ENCODE measurements around the gene RGS4. TPM values are rescaled to one million over a fixed set of nuclear protein-coding genes. Genes with fewer than 3 reads are reported as not detected.

RGS4 gene
- total and polyA plus RNA-seq, 5 donors from 2014 or later = not detected

- H3K27ac ChIP-seq (ENCODE audit: insufficient read depth, low read length, poor library complexity, severe bottlenecking) = no peak overlapping the region
- H3K36me3 Mint-ChIP-seq = no peaks in the 10 kb centered on the region
- H3K36me3 ChIP-seq (ENCODE audit: control insufficient read depth, insufficient read depth, low read length) = no peaks in the 10 kb centered on the region
- no peaks in the 10 kb centered on the region for H3K9me3 ChIP-seq (ENCODE audit: control insufficient read depth in 2 of 2, low read length in 2 of 2)
- H3K27ac Mint-ChIP-seq = no peak overlapping the region
- H3K4me3 ChIP-seq (ENCODE audit: low read depth, low read length) = no peak overlapping the region
- no peaks in the 10 kb centered on the region for H3K4me1 Mint-ChIP-seq
- no peak overlapping the region for H3K4me3 Mint-ChIP-seq
- DNase-seq = no peak
- ATAC-seq (ENCODE audit: low read depth in 2 of 2) = no peak
- H3K27me3 Mint-ChIP-seq = peaks cover 2% of the 10 kb centered on the region
- peaks cover 0 to 3% (median 0%) of the 10 kb centered on the region in 7 donors for H3K9me3 Mint-ChIP-seq
- H3K4me1 ChIP-seq (ENCODE audit: control insufficient read depth, insufficient read depth, low read length, poor library complexity, severe bottlenecking) = no peaks in the 10 kb centered on the region
- peaks cover 1% of the 10 kb centered on the region for H3K27me3 ChIP-seq (ENCODE audit: control insufficient read depth, insufficient read depth, low read length)
Measured at GRCh38 chr1:163055531-163055930, 13.6 kb upstream of the RGS4 start.

DNA sequence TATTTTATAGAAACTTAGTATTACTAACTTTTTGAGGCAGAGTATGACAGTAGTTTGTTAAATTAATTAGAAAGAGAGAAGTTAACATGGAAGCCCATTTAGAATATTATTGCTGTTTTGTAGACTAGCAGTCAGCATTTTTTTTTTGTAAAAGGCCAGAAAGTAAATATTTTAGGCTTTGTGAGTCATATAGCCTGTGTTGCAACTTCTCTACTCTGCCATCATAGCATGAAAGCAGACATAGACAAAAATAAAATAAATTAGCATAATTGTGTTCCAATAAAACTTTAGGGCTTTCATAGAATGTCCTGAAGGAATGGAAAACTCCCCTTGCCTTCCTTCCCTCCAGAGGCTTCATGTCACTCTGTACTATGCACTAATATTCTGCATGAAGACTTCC is 12.3 kb upstream of the RGS4 start:
- Histone ChIP-seq H3K4me1 (ENCODE audit: control insufficient read depth, insufficient read depth, low read length, poor library complexity, severe bottlenecking) (no peaks in the 10 kb centered on the region), H3K4me3 (ENCODE audit: low read depth, low read length) (no peak overlapping the region), H3K27me3 (ENCODE audit: control insufficient read depth, insufficient read depth, low read length) (peaks cover 1% of the 10 kb centered on the region), H3K27ac (ENCODE audit: insufficient read depth, low read length, poor library complexity, severe bottlenecking) (no peak overlapping the region), H3K36me3 (ENCODE audit: control insufficient read depth, insufficient read depth, low read length) (no peaks in the 10 kb centered on the region), H3K9me3 (ENCODE audit: control insufficient read depth in 2 of 2, low read length in 2 of 2) (no peaks in the 10 kb centered on the region)
- peaks cover 4% of the 10 kb centered on the region for H3K27me3 Mint-ChIP-seq
- H3K27ac Mint-ChIP-seq = peak overlapping the region in 1 of 3 donors; percentile 35
- ATAC-seq (ENCODE audit: low read depth in 2 of 2) = no peak
- peaks cover 0 to 3% (median 0%) of the 10 kb centered on the region in 7 donors for H3K9me3 Mint-ChIP-seq
- H3K4me3 Mint-ChIP-seq = no peak overlapping the region
- H3K36me3 Mint-ChIP-seq = no peaks in the 10 kb centered on the region
- H3K4me1 Mint-ChIP-seq = no peaks in the 10 kb centered on the region
- no peak for DNase-seq

DNA sequence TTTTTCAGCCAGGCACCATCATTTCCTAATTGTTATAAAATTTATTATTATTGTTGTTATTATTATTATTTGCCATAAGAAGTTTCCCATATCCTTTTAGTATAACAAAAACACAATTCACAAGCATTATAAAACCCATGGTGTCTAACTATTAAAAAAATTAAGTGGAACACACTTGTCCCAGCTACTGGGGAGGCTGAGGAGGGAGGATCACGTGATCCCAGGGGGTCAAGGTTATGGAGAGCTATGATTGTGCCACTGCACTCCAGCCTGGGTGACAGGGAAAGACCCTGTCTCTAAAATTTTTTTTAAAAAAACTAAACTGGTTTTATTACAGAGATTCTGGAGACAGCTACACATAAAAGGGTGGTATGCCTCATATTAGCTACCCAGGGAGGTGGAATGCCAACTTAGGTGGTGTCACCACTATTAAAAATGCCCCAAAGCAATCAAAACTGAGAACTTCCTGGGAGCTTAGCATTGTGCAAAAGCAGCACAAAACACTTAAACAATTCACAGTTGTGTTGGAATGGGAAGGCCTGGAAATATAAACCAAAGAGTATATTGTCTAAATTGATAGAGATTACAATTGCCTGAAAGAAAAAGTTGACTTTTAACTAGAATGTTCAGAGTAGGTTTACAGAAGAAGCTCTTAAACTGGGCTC is 8.7 kb upstream of the RGS4 start:
- DNase-seq (no peak), ATAC-seq (ENCODE audit: low read depth in 2 of 2) (no peak)
- Mint-ChIP-seq H3K4me1 (no peaks in the 10 kb centered on the region), H3K4me3 (no peak overlapping the region), H3K36me3 (no peaks in the 10 kb centered on the region), H3K27ac (no peak overlapping the region), H3K27me3 (peaks cover 4% of the 10 kb centered on the region), H3K9me3 (no peaks in the 10 kb centered on the region)
- Histone ChIP-seq H3K36me3 (ENCODE audit: control insufficient read depth, insufficient read depth, low read length) (no peaks in the 10 kb centered on the region), H3K9me3 (ENCODE audit: control insufficient read depth in 2 of 2, low read length in 2 of 2) (no peaks in the 10 kb centered on the region), H3K4me1 (ENCODE audit: control insufficient read depth, insufficient read depth, low read length, poor library complexity, severe bottlenecking) (no peaks in the 10 kb centered on the region), H3K4me3 (ENCODE audit: low read depth, low read length) (no peak overlapping the region), H3K27ac (ENCODE audit: insufficient read depth, low read length, poor library complexity, severe bottlenecking) (no peak overlapping the region), H3K27me3 (ENCODE audit: control insufficient read depth, insufficient read depth, low read length) (no peaks in the 10 kb centered on the region)

GRCh38 chr1:163063143-163063542 is 6.0 kb upstream of the RGS4 start:
- Mint-ChIP-seq H3K27me3 (peaks cover 7% of the 10 kb centered on the region), H3K9me3 (peaks cover 0 to 1% (median 0%) of the 10 kb centered on the region in 7 donors), H3K4me3 (no peak overlapping the region), H3K36me3 (no peaks in the 10 kb centered on the region), H3K4me1 (no peaks in the 10 kb centered on the region), H3K27ac (no peak overlapping the region)
- ATAC-seq (ENCODE audit: low read depth in 2 of 2) (no peak), DNase-seq (no peak)
- Histone ChIP-seq H3K36me3 (ENCODE audit: control insufficient read depth, insufficient read depth, low read length) (no peaks in the 10 kb centered on the region), H3K4me3 (ENCODE audit: low read depth, low read length) (no peak overlapping the region), H3K27ac (ENCODE audit: insufficient read depth, low read length, poor library complexity, severe bottlenecking) (no peak overlapping the region), H3K27me3 (ENCODE audit: control insufficient read depth, insufficient read depth, low read length) (no peaks in the 10 kb centered on the region), H3K9me3 (ENCODE audit: control insufficient read depth in 2 of 2, low read length in 2 of 2) (no peaks in the 10 kb centered on the region), H3K4me1 (ENCODE audit: control insufficient read depth, insufficient read depth, low read length, poor library complexity, severe bottlenecking) (no peaks in the 10 kb centered on the region)

DNA sequence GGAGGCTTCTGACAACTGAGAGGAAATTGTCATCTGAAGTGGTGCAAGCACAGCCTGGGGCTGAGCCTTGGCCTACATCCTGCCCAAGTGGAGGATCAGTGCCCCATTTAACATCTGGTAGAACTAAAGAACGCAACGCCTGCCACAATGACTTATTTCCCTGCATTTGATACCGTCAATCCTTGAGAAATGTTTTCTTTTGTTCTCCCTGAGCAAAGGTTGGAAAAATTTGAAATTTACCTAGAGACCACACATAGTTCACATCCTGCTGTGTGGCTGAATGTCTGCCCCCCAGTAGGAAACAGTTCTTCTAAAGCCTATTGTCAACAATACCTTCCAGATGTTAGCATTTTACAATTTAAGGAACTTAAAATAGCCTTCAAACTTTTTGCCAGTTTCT is 5.6 kb upstream of the RGS4 start:
- DNase-seq (peak in 1 of 3 donors; percentile 2), ATAC-seq (ENCODE audit: low read depth in 2 of 2) (no peak)
- Mint-ChIP-seq H3K27me3 (peaks cover 12% of the 10 kb centered on the region), H3K27ac (no peak overlapping the region), H3K36me3 (no peaks in the 10 kb centered on the region), H3K9me3 (peaks cover 0 to 1% (median 0%) of the 10 kb centered on the region in 7 donors), H3K4me3 (no peak overlapping the region), H3K4me1 (no peaks in the 10 kb centered on the region)
- H3K27me3 ChIP-seq (ENCODE audit: control insufficient read depth, insufficient read depth, low read length) = no peaks in the 10 kb centered on the region
- no peaks in the 10 kb centered on the region for H3K36me3 ChIP-seq (ENCODE audit: control insufficient read depth, insufficient read depth, low read length)
- H3K9me3 ChIP-seq (ENCODE audit: control insufficient read depth in 2 of 2, low read length in 2 of 2) = no peaks in the 10 kb centered on the region
- H3K4me3 ChIP-seq (ENCODE audit: low read depth, low read length) = no peak overlapping the region
- no peaks in the 10 kb centered on the region for H3K4me1 ChIP-seq (ENCODE audit: control insufficient read depth, insufficient read depth, low read length, poor library complexity, severe bottlenecking)
- H3K27ac ChIP-seq (ENCODE audit: insufficient read depth, low read length, poor library complexity, severe bottlenecking) = no peak overlapping the region

DNA sequence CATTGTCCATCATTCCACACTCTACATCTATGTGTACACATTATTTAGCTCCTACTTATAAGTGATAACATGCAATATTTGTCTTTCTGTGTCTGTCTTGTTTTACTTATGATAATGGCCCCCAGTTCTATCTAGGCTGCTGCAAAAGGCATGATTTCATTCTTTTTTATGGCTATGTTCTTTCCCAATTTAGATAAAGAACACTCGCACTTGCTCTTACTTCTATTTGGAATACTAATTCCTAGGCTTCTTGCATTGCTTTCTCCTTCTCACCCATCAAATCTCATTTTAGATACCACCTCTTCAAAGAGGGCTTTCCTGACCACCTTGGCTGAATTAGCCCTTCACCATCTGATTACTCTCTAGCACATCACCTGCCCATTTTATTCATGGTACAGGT is 3.0 kb upstream of the RGS4 start:
- H3K9me3 Mint-ChIP-seq = peaks cover 0 to 1% (median 0%) of the 10 kb centered on the region in 7 donors
- Histone ChIP-seq H3K27me3 (ENCODE audit: control insufficient read depth, insufficient read depth, low read length) (peaks cover 11% of the 10 kb centered on the region), H3K4me1 (ENCODE audit: control insufficient read depth, insufficient read depth, low read length, poor library complexity, severe bottlenecking) (no peaks in the 10 kb centered on the region), H3K9me3 (ENCODE audit: control insufficient read depth in 2 of 2, low read length in 2 of 2) (no peaks in the 10 kb centered on the region), H3K4me3 (ENCODE audit: low read depth, low read length) (no peak overlapping the region), H3K27ac (ENCODE audit: insufficient read depth, low read length, poor library complexity, severe bottlenecking) (no peak overlapping the region), H3K36me3 (ENCODE audit: control insufficient read depth, insufficient read depth, low read length) (no peaks in the 10 kb centered on the region)
- H3K27ac Mint-ChIP-seq = no peak overlapping the region
- H3K36me3 Mint-ChIP-seq = no peaks in the 10 kb centered on the region
- ATAC-seq (ENCODE audit: low read depth in 2 of 2) (no peak), DNase-seq (no peak)
- no peaks in the 10 kb centered on the region for H3K4me1 Mint-ChIP-seq
- no peak overlapping the region for H3K4me3 Mint-ChIP-seq
- H3K27me3 Mint-ChIP-seq = peaks cover 16% of the 10 kb centered on the region

- Histone ChIP-seq H3K36me3 (ENCODE audit: control insufficient read depth, insufficient read depth, low read length) (no peaks in the 10 kb centered on the region), H3K27me3 (ENCODE audit: control insufficient read depth, insufficient read depth, low read length) (peaks cover 13% of the 10 kb centered on the region), H3K9me3 (ENCODE audit: control insufficient read depth in 2 of 2, low read length in 2 of 2) (no peaks in the 10 kb centered on the region), H3K4me3 (ENCODE audit: low read depth, low read length) (no peak overlapping the region), H3K4me1 (ENCODE audit: control insufficient read depth, insufficient read depth, low read length, poor library complexity, severe bottlenecking) (no peaks in the 10 kb centered on the region), H3K27ac (ENCODE audit: insufficient read depth, low read length, poor library complexity, severe bottlenecking) (no peak overlapping the region)
- peaks cover 17% of the 10 kb centered on the region for H3K27me3 Mint-ChIP-seq
- no peaks in the 10 kb centered on the region for H3K36me3 Mint-ChIP-seq
- no peak overlapping the region for H3K4me3 Mint-ChIP-seq
- H3K27ac Mint-ChIP-seq = no peak overlapping the region
- peaks cover 0 to 1% (median 0%) of the 10 kb centered on the region in 7 donors for H3K9me3 Mint-ChIP-seq
- DNase-seq (no peak), ATAC-seq (ENCODE audit: low read depth in 2 of 2) (no peak)
- no peaks in the 10 kb centered on the region for H3K4me1 Mint-ChIP-seq
Measured at GRCh38 chr1:163066686-163067085, 2.5 kb upstream of the RGS4 start.

- no peaks in the 10 kb centered on the region for H3K36me3 Mint-ChIP-seq
- peak overlapping the region in 1 of 3 donors; percentile 15 for H3K27ac Mint-ChIP-seq
- Histone ChIP-seq H3K27ac (ENCODE audit: insufficient read depth, low read length, poor library complexity, severe bottlenecking) (no peak overlapping the region), H3K4me1 (ENCODE audit: control insufficient read depth, insufficient read depth, low read length, poor library complexity, severe bottlenecking) (no peaks in the 10 kb centered on the region), H3K36me3 (ENCODE audit: control insufficient read depth, insufficient read depth, low read length) (no peaks in the 10 kb centered on the region), H3K27me3 (ENCODE audit: control insufficient read depth, insufficient read depth, low read length) (peaks cover 16% of the 10 kb centered on the region), H3K9me3 (ENCODE audit: control insufficient read depth in 2 of 2, low read length in 2 of 2) (no peaks in the 10 kb centered on the region), H3K4me3 (ENCODE audit: low read depth, low read length) (no peak overlapping the region)
- H3K4me3 Mint-ChIP-seq = no peak overlapping the region
- H3K4me1 Mint-ChIP-seq = no peaks in the 10 kb centered on the region
- peaks cover 26% of the 10 kb centered on the region for H3K27me3 Mint-ChIP-seq
- DNase-seq = no peak
- no peak for ATAC-seq (ENCODE audit: low read depth in 2 of 2)
- H3K9me3 Mint-ChIP-seq = peaks cover 0 to 1% (median 0%) of the 10 kb centered on the region in 7 donors
Measured at GRCh38 chr1:163068716-163069115, 445 bp upstream of the RGS4 start.

Measured in CD4-positive, CD25-positive, alpha-beta regulatory T cell (primary cell).